ENCODE results near the gene MORC2. TPM values are rescaled to one million over a fixed set of nuclear protein-coding genes. Genes with fewer than 3 reads are reported as not detected.

Gene MORC2
- total and polyA plus RNA-seq, 4 donors = 4.2 to 12.0 (median 9.8) TPM

- Histone ChIP-seq H3K4me1 (ENCODE audit: control insufficient read depth in 4 of 4, insufficient read depth in 4 of 4, low read length in 3 of 4) (peaks cover 0 to 11% (median 5%) of the 10 kb centered on the region in 4 donors), H3K27me3 (ENCODE audit: control insufficient read depth in 4 of 4, insufficient read depth in 4 of 4, low read length in 3 of 4) (no peaks in the 10 kb centered on the region), H3K36me3 (ENCODE audit: control insufficient read depth in 4 of 4, insufficient read depth in 3 of 4, low read depth in 1 of 4, low read length in 3 of 4) (no peaks in the 10 kb centered on the region), H3K9ac (ENCODE audit: low read depth in 1 of 2, low read length in 2 of 2) (no peak overlapping the region), H3K27ac (ENCODE audit: low read depth in 1 of 2, low read length in 2 of 2) (no peak overlapping the region), H3K4me3 (ENCODE audit: low read depth in 1 of 3, low read length in 3 of 3) (no peak overlapping the region), H3K9me3 (ENCODE audit: control insufficient read depth in 4 of 4, low read length in 3 of 4) (no peaks in the 10 kb centered on the region)
- WGBS = 91% methylated on average over 6 of the region's 6 CpGs
- TF ChIP-seq SP1 (IDR thresholded peaks at IDR 0.05) (no peak), TAF1 (conservative IDR thresholded peaks at IDR 0.05) (no peak), HNF4A (conservative IDR thresholded peaks at IDR 0.05) (no peak), FOXA1 (IDR thresholded peaks at IDR 0.05) (no peak), ZBTB33 (IDR thresholded peaks at IDR 0.05) (no peak), NR2F2 (IDR thresholded peaks at IDR 0.05) (no peak), JUND (IDR thresholded peaks at IDR 0.05) (no peak), HNF4G (IDR thresholded peaks at IDR 0.05) (no peak), REST (IDR thresholded peaks at IDR 0.05) (no peak), EGR1 (IDR thresholded peaks at IDR 0.05; ENCODE audit: low read depth in 2 of 2) (no peak), GABPA (IDR thresholded peaks at IDR 0.05 in 1 of 2, conservative IDR thresholded peaks at IDR 0.05 in 1 of 2) (no peak), RAD21 (IDR thresholded peaks at IDR 0.05) (no peak), YY1 (IDR thresholded peaks at IDR 0.05) (no peak), ATF3 (IDR thresholded peaks at IDR 0.05) (no peak), RXRA (IDR thresholded peaks at IDR 0.05) (no peak)
- TF ChIP-seq, protein P1, sequence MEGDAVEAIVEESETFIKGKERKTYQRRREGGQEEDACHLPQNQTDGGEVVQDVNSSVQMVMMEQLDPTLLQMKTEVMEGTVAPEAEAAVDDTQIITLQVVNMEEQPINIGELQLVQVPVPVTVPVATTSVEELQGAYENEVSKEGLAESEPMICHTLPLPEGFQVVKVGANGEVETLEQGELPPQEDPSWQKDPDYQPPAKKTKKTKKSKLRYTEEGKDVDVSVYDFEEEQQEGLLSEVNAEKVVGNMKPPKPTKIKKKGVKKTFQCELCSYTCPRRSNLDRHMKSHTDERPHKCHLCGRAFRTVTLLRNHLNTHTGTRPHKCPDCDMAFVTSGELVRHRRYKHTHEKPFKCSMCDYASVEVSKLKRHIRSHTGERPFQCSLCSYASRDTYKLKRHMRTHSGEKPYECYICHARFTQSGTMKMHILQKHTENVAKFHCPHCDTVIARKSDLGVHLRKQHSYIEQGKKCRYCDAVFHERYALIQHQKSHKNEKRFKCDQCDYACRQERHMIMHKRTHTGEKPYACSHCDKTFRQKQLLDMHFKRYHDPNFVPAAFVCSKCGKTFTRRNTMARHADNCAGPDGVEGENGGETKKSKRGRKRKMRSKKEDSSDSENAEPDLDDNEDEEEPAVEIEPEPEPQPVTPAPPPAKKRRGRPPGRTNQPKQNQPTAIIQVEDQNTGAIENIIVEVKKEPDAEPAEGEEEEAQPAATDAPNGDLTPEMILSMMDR (IDR thresholded peaks at IDR 0.05; ENCODE audit: low read depth, low read length, missing input control) = no peak
- TF ChIP-seq, protein P2, sequence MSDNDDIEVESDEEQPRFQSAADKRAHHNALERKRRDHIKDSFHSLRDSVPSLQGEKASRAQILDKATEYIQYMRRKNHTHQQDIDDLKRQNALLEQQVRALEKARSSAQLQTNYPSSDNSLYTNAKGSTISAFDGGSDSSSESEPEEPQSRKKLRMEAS (IDR thresholded peaks at IDR 0.05) = no peak
- no peak for DNase-seq (ENCODE audit: low spot score)
These were observed 76.8 kb downstream of the MORC2 start for GRCh38 chr22:30891781-30892180.

- TF ChIP-seq RAD21 (IDR thresholded peaks at IDR 0.05) = no peak
- no peak for TF ChIP-seq SP1 (IDR thresholded peaks at IDR 0.05)
- no peak for TF ChIP-seq YY1 (IDR thresholded peaks at IDR 0.05)
- TF ChIP-seq FOXA1 (IDR thresholded peaks at IDR 0.05) = no peak
- TF ChIP-seq ATF3 (IDR thresholded peaks at IDR 0.05) = no peak
- TF ChIP-seq, protein P2 (IDR thresholded peaks at IDR 0.05) = no peak
- TF ChIP-seq TAF1 (conservative IDR thresholded peaks at IDR 0.05) = no peak
- TF ChIP-seq HNF4A (conservative IDR thresholded peaks at IDR 0.05) = no peak
- TF ChIP-seq FOXA2 (IDR thresholded peaks at IDR 0.05) = no peak
- no peak for TF ChIP-seq ZBTB33 (IDR thresholded peaks at IDR 0.05)
- no peak for TF ChIP-seq GABPA (IDR thresholded peaks at IDR 0.05 in 1 of 2, conservative IDR thresholded peaks at IDR 0.05 in 1 of 2)
- no peak for TF ChIP-seq NR2F2 (IDR thresholded peaks at IDR 0.05)
- Histone ChIP-seq H3K36me3 (ENCODE audit: control insufficient read depth in 4 of 4, insufficient read depth in 3 of 4, low read depth in 1 of 4, low read length in 3 of 4) (no peaks in the 10 kb centered on the region), H3K9ac (ENCODE audit: low read depth in 1 of 2, low read length in 2 of 2) (no peak overlapping the region), H3K27ac (ENCODE audit: low read depth in 1 of 2, low read length in 2 of 2) (no peak overlapping the region), H3K9me3 (ENCODE audit: control insufficient read depth in 4 of 4, low read length in 3 of 4) (no peaks in the 10 kb centered on the region), H3K27me3 (ENCODE audit: control insufficient read depth in 4 of 4, insufficient read depth in 4 of 4, low read length in 3 of 4) (no peaks in the 10 kb centered on the region), H3K4me1 (ENCODE audit: control insufficient read depth in 4 of 4, insufficient read depth in 4 of 4, low read length in 3 of 4) (peaks cover 0 to 11% (median 5%) of the 10 kb centered on the region in 4 donors), H3K4me3 (ENCODE audit: low read depth in 1 of 3, low read length in 3 of 3) (no peak overlapping the region)
- 85% methylated on average over 8 of the region's 8 CpGs for WGBS
- DNase-seq (ENCODE audit: low spot score) = no peak
These were observed 77.2 kb downstream of the MORC2 start for GRCh38 chr22:30891443-30891755.
